Thoracic aorta (tissue), 2 donors: ENCODE measurements around the gene RUNX2. TPM values are rescaled to one million over a fixed set of nuclear protein-coding genes. Genes with fewer than 3 reads are reported as not detected.

Experiments used
- ATAC-seq: fragments of 150-250 bp; one replicate; pipeline ENCODE4 v1.8.0; 2017; ENCODE audit warnings: low read depth; ENCODE audit not compliant: insufficient number of reproducible peaks, low FRiP score
- DNase-seq: peaks from one replicate; pipeline ENCODE4 v3.0.0-alpha.2; 2020; ENCODE audit warnings: low spot score
- H3K27ac ChIP-seq, 2 donors: fragments of 200-600 bp; sonication (generic); 1 replicate in 1 of 2; 2 replicates in 1 of 2; pipeline ENCODE4 v1.5.1; 2016; ENCODE audit warnings: mild to moderate bottlenecking in 2 of 2, moderate library complexity in 2 of 2
- H3K27me3 ChIP-seq: fragments of 200-600 bp; sonication (generic); replicated peaks from 2 replicates; pipeline ENCODE4 v1.6.0; 2016; ENCODE audit warnings: mild to moderate bottlenecking; ENCODE audit not compliant: insufficient read depth
- H3K36me3 ChIP-seq: fragments of 200-600 bp; sonication (generic); one replicate; pipeline ENCODE4 v1.5.1; 2016
- H3K4me1 ChIP-seq, 2 donors: fragments of 200-600 bp; sonication (generic); 1 replicate in 1 of 2; 2 replicates in 1 of 2; pipeline versions ENCODE4 v1.5.1 to v1.6.0; 2016; ENCODE audit warnings: low read depth in 2 of 2, mild to moderate bottlenecking in 1 of 2; ENCODE audit not compliant: control insufficient read depth in 1 of 2
- H3K4me3 ChIP-seq: fragments of 200-600 bp; sonication (generic); 2 replicates; pipeline ENCODE4 v1.5.1; 2016; ENCODE audit warnings: mild to moderate bottlenecking
- H3K9me3 ChIP-seq: fragments of 200-600 bp; sonication (generic); 2 replicates; pipeline ENCODE4 v1.5.1; 2016
- total RNA-seq, 2 donors: library from RNA; depleted of rRNA; stranded (reverse); fragments of >200 nt; gene quantifications; one replicate each; pipeline versions ENCODE4 v1.1.0 to v1.2.3, GENCODE V29; 2016
- TF ChIP-seq, protein P1 (sequence below): fragments of 200-600 bp; sonication (generic); IDR thresholded peaks from one replicate; pipeline ENCODE4 v1.5.1; 2019; ENCODE audit warnings: antibody characterized with exemption

The RUNX2 gene
- total RNA-seq, 2 donors from 2014 or later: 3.2 to 7.9 TPM

DNA sequence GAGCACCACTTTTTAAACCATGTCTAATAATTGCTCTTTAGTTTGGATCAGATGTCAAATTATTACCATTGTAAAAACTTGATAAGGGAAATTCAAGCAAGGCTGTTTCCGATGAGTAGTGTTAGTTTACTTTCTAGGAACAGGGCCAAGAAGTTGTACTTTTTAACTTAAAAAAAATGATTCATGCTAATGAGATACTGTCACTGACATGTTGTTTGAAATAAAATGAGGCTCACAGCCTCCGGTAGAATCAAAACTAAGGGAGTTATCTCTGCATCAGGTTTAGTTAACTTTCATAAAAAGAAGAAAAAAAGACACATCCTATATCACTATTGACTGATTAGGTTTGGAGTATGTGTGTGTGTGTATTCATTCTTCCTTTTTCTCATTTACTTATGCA lies 104.8 kb downstream of the RUNX2 start:
- Histone ChIP-seq H3K9me3 (no peaks in the 10 kb centered on the region), H3K4me1 (peaks cover 6 to 16% of the 10 kb centered on the region in 2 donors), H3K27ac (no peak overlapping the region), H3K27me3 (no peaks in the 10 kb centered on the region), H3K4me3 (no peak overlapping the region), H3K36me3 (no peaks in the 10 kb centered on the region)
- TF ChIP-seq, protein P1, sequence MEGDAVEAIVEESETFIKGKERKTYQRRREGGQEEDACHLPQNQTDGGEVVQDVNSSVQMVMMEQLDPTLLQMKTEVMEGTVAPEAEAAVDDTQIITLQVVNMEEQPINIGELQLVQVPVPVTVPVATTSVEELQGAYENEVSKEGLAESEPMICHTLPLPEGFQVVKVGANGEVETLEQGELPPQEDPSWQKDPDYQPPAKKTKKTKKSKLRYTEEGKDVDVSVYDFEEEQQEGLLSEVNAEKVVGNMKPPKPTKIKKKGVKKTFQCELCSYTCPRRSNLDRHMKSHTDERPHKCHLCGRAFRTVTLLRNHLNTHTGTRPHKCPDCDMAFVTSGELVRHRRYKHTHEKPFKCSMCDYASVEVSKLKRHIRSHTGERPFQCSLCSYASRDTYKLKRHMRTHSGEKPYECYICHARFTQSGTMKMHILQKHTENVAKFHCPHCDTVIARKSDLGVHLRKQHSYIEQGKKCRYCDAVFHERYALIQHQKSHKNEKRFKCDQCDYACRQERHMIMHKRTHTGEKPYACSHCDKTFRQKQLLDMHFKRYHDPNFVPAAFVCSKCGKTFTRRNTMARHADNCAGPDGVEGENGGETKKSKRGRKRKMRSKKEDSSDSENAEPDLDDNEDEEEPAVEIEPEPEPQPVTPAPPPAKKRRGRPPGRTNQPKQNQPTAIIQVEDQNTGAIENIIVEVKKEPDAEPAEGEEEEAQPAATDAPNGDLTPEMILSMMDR: no peak
- DNase-seq (no peak), ATAC-seq (no peak)

DNA sequence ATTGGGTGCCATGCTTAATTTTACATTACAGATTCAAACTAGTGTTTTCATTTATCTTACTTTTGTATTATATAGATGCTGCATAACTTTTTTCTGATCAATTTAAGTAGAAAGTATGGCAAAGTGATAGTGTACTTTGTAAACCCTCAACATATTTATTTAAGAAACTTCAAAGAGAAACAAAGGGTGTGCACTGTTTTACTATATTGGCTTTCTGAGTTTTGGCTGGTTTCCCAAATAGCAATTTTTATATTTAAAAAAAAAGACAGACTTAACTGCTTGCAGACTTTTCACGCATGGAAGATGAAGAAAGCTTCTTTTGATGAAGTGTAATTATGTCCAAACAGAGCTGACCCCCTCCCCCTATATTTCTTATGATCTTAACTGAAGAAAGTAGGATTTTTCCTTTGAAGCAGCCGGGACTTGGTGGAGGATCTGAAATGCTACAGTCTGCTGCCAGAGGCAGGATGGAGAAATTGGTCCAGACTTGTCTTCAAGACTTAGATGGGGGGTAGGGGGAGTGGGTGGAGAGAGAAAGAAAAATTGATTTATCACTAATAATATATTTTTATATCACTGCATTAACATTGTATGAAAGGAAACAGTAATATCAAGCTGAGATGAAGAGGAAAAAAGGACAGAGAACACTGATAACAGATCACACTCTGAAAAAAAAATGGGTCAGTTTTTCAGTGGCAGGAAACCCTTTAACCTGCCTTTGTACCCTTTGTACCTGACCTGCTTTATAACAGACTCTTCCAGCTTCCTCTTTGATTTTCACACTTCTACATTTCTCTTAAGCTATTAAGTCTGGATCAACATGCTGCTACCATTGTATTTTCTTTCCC lies 105.6 kb downstream of the RUNX2 start:
- no peak for DNase-seq
- ATAC-seq: no peak
- H3K27me3 ChIP-seq: no peaks in the 10 kb centered on the region
- H3K9me3 ChIP-seq: no peaks in the 10 kb centered on the region
- TF ChIP-seq, protein P1: no peak
- H3K4me3 ChIP-seq: no peak overlapping the region
- H3K27ac ChIP-seq: no peak overlapping the region
- H3K36me3 ChIP-seq: no peaks in the 10 kb centered on the region
- peaks cover 6 to 16% of the 10 kb centered on the region in 2 donors for H3K4me1 ChIP-seq

DNA sequence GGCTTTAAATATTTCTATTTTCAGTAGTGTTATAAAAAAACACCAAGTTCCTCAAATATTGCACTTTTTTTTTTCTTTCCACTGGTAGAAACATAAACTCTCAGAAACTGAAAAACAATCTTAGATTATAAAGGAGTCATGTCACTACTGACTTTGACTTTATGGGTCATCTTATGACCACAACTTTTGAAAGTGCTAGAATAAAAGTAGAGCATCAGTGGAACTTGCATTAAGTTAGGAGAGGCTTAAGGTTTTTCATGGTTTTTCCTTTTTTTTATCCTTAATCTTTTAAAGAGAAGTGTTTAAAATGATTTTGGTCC lies 106.2 kb downstream of the RUNX2 start:
- Histone ChIP-seq H3K9me3 (no peaks in the 10 kb centered on the region), H3K4me1 (peaks cover 6 to 16% of the 10 kb centered on the region in 2 donors), H3K4me3 (no peak overlapping the region), H3K27me3 (no peaks in the 10 kb centered on the region), H3K36me3 (no peaks in the 10 kb centered on the region), H3K27ac (no peak overlapping the region)
- DNase-seq (no peak), ATAC-seq (no peak)
- TF ChIP-seq, protein P1: no peak

DNA sequence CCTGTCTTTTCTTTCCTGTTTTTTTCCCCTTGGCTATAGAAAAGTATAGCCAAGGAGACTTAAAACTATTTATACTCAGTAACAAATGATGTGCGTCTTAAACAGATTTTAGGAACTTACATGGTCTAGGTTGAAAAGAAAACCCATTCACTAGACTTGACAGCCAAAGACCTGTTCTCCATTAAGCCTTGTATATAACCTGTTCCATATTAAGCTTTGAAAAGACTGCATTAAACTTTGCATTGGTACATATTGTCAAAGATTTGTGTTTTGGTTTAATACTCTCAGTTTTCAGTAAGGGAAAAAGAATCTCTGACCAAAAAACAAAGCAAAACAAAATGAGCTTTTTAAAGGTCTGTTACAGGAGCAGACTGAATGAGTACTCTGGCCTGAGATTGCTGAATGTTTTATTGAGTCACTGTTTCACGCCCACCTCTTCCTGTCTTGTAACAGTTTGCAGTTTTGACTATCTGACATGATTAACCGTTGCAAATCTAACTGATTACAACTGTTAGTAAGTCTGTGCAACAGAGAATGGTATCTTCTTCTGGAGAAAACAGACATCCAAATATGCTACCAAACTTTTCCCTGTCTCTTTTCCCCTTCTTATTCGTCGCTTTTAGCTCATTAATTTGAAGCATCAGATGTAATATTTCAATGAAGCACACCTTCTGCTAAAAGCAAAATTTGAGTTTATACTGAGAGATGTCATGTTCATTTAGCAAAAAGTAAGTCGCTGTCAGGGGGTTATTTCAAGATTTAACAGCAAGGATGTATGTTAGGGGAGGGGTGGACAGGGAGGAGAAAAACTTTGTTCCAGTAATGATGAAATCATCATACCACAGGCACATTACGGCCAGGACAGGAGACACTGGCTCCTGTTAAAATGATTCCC lies 108.7 kb downstream of the RUNX2 start:
- no peak overlapping the region for H3K27ac ChIP-seq
- H3K27me3 ChIP-seq: no peaks in the 10 kb centered on the region
- no peaks in the 10 kb centered on the region for H3K36me3 ChIP-seq
- DNase-seq (no peak), ATAC-seq (peak; percentile 51)
- peaks cover 6 to 16% of the 10 kb centered on the region in 2 donors for H3K4me1 ChIP-seq
- TF ChIP-seq, protein P1: no peak
- no peaks in the 10 kb centered on the region for H3K9me3 ChIP-seq
- H3K4me3 ChIP-seq: no peak overlapping the region

DNA sequence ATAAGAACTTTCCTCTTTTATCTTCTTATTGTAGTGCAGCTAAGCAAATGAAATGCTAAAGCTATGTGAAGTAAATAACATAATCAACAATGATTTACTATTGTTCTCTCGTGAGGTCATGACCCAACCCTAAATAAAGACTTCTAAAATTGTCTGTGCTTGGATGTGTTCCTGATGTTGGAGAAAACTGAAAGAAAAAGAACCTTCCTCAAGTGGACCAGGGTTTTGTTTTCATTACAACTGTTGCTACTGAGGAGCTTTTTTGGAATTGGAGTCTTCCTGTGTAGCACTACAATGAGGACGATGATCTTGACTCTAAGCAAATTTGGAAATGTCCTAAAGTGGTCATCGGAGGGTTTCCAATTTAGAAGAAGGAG lies 109.3 kb downstream of the RUNX2 start:
- Histone ChIP-seq H3K36me3 (no peaks in the 10 kb centered on the region), H3K27me3 (no peaks in the 10 kb centered on the region), H3K4me1 (peaks cover 6 to 16% of the 10 kb centered on the region in 2 donors), H3K27ac (no peak overlapping the region), H3K4me3 (no peak overlapping the region), H3K9me3 (no peaks in the 10 kb centered on the region)
- TF ChIP-seq, protein P1: no peak
- ATAC-seq: no peak
- DNase-seq: no peak
